PC-9 (cell line): ENCODE measurements around the gene PTPDC1. TPM values are rescaled to one million over a fixed set of nuclear protein-coding genes. Genes with fewer than 3 reads are reported as not detected.

Experiments used
- Bru-seq: library from RNA; stranded (reverse); fragments of 400-500 nt; gene quantifications from one replicate; lab custom pipeline; 2021; lab: Mats Ljungman, UMichigan
- BruChase-seq, 2 experiments: library from RNA; stranded (reverse); fragments of 400-500 nt; gene quantifications; one replicate each; lab custom pipeline; 2021; lab: Mats Ljungman, UMichigan
- BruUV-seq: library from RNA; stranded (reverse); fragments of 400-500 nt; replicated peaks from 2 replicates; lab custom pipeline; 2021; lab: Mats Ljungman, UMichigan
- CTCF ChIA-PET: fragments of 300-600 bp; sonication (Branson Sonifier 250); formaldehyde crosslinking; loops from one replicate; lab custom pipeline; 2022; ENCODE audit warnings: antibody characterized with exemption; lab: Charles Lee
- POLR2A ChIA-PET: fragments of 300-600 bp; sonication (Branson Sonifier 250); formaldehyde crosslinking; loops from one replicate; lab custom pipeline; 2022; ENCODE audit warnings: antibody characterized with exemption; ENCODE audit not compliant: unreplicated experiment; lab: Charles Lee
- DNase-seq, 2 experiments: peaks; one replicate each; pipeline versions ENCODE4 v3.0.0 to v3.0.0-alpha.2; 2015 to 2022; ENCODE audit warnings: mixed read lengths in 1 of 2
- H2AFZ ChIP-seq: fragments of 200-600 bp; sonication (generic); 2 replicates; pipeline ENCODE4 v1.8.1; 2017; ENCODE audit warnings: antibody characterized with exemption
- H3F3A ChIP-seq: fragments of 200-600 bp; sonication (generic); 2 replicates; pipeline ENCODE4 v1.8.1; 2017; ENCODE audit warnings: antibody characterized with exemption, mild to moderate bottlenecking, low read depth; ENCODE audit not compliant: insufficient read depth
- H3K27ac ChIP-seq: fragments of 200-600 bp; sonication (generic); 2 replicates; pipeline ENCODE4 v1.6.1; 2016; ENCODE audit warnings: mixed run types
- H3K27me3 ChIP-seq: fragments of 200-600 bp; sonication (generic); 2 replicates; pipeline ENCODE4 v1.6.1; 2016; ENCODE audit warnings: low read depth, mixed run types; ENCODE audit not compliant: insufficient read depth
- H3K36me3 ChIP-seq: fragments of 200-600 bp; sonication (generic); 2 replicates; pipeline ENCODE4 v1.6.1; 2016; ENCODE audit warnings: low read depth, mixed run types
- H3K4me1 ChIP-seq: fragments of 200-600 bp; sonication (generic); replicated peaks from 2 replicates; pipeline ENCODE4 v1.6.1; 2016; ENCODE audit warnings: mixed run types; ENCODE audit not compliant: insufficient read depth
- H3K4me2 ChIP-seq: fragments of 200-600 bp; sonication (generic); 2 replicates; pipeline ENCODE4 v1.6.1; 2017; ENCODE audit warnings: mixed run types
- H3K4me3 ChIP-seq: fragments of 200-600 bp; sonication (generic); 2 replicates; pipeline ENCODE4 v1.6.1; 2016; ENCODE audit warnings: mixed run types
- H3K79me2 ChIP-seq: fragments of 200-600 bp; sonication (generic); 2 replicates; pipeline ENCODE4 v1.6.1; 2017; ENCODE audit warnings: low read depth, mixed run types
- H3K9me2 ChIP-seq: fragments of 200-600 bp; sonication (generic); 2 replicates; pipeline ENCODE4 v1.8.1; 2017; ENCODE audit warnings: mild to moderate bottlenecking; ENCODE audit not compliant: insufficient read depth
- H3K9me3 ChIP-seq: fragments of 200-600 bp; sonication (generic); 2 replicates; pipeline ENCODE4 v1.8.1; 2016; ENCODE audit warnings: low read depth; ENCODE audit not compliant: insufficient read depth
- H4K20me1 ChIP-seq: fragments of 200-600 bp; sonication (generic); 2 replicates; pipeline ENCODE4 v1.8.1; 2017; ENCODE audit not compliant: insufficient read depth
- CTCF ChIP-seq: fragments of 200-600 bp; sonication (generic); conservative IDR thresholded peaks from 2 replicates; pipeline ENCODE4 v1.6.1; 2017; ENCODE audit warnings: mixed run types, antibody characterized with exemption, mild to moderate bottlenecking, moderate library complexity
- EZH2 ChIP-seq: fragments of 200-600 bp; sonication (generic); IDR thresholded peaks from 2 replicates; pipeline ENCODE4 v1.8.0; 2017; ENCODE audit warnings: antibody characterized with exemption, low read depth
- intact Hi-C: fragments of 100-400 bp; cut with micrococcal nuclease; formaldehyde crosslinking; loops from one replicate; pipeline ENCODE4 v1.10.0; 2022; ENCODE audit not compliant: unreplicated experiment
- long read RNA-seq: library from polyadenylated mRNA; stranded (forward); transcript quantifications from one replicate; pipeline ENCODE4 v2.0.0, GENCODE V29; 2022
- total RNA-seq: library from RNA; stranded (reverse); gene quantifications from 2 replicates; pipeline ENCODE4 v1.2.3, GENCODE V29; 2021

PTPDC1 gene, protein sequence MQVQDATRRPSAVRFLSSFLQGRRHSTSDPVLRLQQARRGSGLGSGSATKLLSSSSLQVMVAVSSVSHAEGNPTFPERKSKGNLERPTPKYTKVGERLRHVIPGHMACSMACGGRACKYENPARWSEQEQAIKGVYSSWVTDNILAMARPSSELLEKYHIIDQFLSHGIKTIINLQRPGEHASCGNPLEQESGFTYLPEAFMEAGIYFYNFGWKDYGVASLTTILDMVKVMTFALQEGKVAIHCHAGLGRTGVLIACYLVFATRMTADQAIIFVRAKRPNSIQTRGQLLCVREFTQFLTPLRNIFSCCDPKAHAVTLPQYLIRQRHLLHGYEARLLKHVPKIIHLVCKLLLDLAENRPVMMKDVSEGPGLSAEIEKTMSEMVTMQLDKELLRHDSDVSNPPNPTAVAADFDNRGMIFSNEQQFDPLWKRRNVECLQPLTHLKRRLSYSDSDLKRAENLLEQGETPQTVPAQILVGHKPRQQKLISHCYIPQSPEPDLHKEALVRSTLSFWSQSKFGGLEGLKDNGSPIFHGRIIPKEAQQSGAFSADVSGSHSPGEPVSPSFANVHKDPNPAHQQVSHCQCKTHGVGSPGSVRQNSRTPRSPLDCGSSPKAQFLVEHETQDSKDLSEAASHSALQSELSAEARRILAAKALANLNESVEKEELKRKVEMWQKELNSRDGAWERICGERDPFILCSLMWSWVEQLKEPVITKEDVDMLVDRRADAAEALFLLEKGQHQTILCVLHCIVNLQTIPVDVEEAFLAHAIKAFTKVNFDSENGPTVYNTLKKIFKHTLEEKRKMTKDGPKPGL
- 6.5 and 7.4 TPM in 2 replicates for total RNA-seq
- percentile 61 among the genes with signal in this experiment for Bru-seq, nascent RNA
- percentile 56 among the genes with signal in this experiment for BruChase-seq, experiment 1, labeled RNA remaining after a 2-hour chase
- BruChase-seq, experiment 2, labeled RNA remaining after a 6-hour chase = percentile 54 among the genes with signal in this experiment
- long read RNA-seq, partial matches to known transcripts = 0 of 2 reads
- long read RNA-seq, other reads (novel, unspliced or antisense) = 2 of 2 reads

- CTCF ChIA-PET = no interaction called here
- no peaks in the 10 kb centered on the region for H3K27me3 ChIP-seq
- H3K9me2 ChIP-seq = no peaks in the 10 kb centered on the region
- H3K4me3 ChIP-seq = no peak within 1 kb of the TSS
- no peaks in the 10 kb centered on the region for H3K79me2 ChIP-seq
- H3K4me2 ChIP-seq = no peak within 1 kb of the TSS
- peak in 1 of 2 experiments; percentile 6 for DNase-seq
- H2AFZ ChIP-seq = no peak within 1 kb of the TSS
- POLR2A ChIA-PET = no interaction called here
- no peaks in the 10 kb centered on the region for H3K36me3 ChIP-seq
- H4K20me1 ChIP-seq = no peaks in the 10 kb centered on the region
- no peaks in the 10 kb centered on the region for H3K4me1 ChIP-seq
- TF ChIP-seq EZH2 (no peak), CTCF (no peak)
- H3K27ac ChIP-seq = no peak within 1 kb of the TSS
- BruUV-seq = no TSS peak
- intact Hi-C loops = no loop called here
- no peaks in the 10 kb centered on the region for H3F3A ChIP-seq
- no peaks in the 10 kb centered on the region for H3K9me3 ChIP-seq
These were observed at the start of gene PTPDC1 for GRCh38 chr9:94084314-94084713. Gene PTPDC1, plus strand, starts transcription at chr9:94084464. Its CDS starts 67 bp downstream, at chr9:94084531.

DNA sequence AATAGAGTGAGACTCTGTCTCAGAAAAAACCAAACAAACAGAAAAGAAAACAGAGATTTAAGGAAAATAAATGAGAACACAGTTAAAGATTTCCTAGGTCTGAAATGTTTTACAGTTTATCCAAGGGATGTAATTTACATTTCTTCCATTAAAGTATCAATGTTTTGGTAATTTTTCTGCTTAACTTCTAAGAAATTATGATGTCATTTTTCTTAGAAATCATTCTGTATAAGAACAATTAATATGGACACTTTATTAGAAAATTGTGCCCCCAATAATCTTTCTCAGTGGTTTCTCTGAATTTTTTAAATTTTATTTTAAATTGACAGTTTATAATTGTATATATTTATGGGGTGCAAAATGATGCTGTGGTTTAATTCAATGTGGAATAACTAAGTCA is 49.8 kb upstream of the PTPDC1 start:
- Histone ChIP-seq H3K36me3 (no peaks in the 10 kb centered on the region), H3K4me3 (no peak overlapping the region), H3K27me3 (no peaks in the 10 kb centered on the region), H3K4me2 (no peak overlapping the region), H3K9me2 (no peaks in the 10 kb centered on the region), H3K27ac (no peak overlapping the region), H3F3A (no peaks in the 10 kb centered on the region), H4K20me1 (no peaks in the 10 kb centered on the region), H3K79me2 (0 out of 2 replicates have a peak, but pooled peaks cover 9% of the 10 kb centered on the region), H3K9me3 (no peaks in the 10 kb centered on the region), H2AFZ (no peak overlapping the region), H3K4me1 (peaks cover 8% of the 10 kb centered on the region; the same call in 1 of the 2 replicates)
- BruUV-seq = no TSS peak
- intact Hi-C loops = no loop called here
- TF ChIP-seq CTCF = no peak
- POLR2A ChIA-PET = no interaction called here
- CTCF ChIA-PET = no interaction called here
- DNase-seq = no peak

DNA sequence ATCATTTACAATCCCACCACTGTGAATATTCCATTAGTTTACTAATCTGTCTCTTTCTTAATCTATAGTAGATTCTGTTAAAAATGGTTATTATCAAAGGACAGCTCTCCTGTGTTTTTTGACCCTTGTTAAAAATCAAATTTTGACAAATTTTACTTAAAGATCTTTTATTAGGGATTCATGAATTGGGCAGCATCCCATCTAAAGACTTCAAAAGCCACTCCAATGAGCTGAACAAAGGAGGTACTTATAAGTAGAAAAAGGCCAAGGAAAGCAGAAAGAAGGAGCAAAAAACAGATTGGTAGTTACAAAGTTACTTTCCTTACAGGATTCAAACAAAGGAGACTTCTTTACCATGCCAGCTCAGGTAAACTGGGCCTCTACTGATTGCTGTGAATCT is 44.5 kb upstream of the PTPDC1 start:
- Histone ChIP-seq H3K79me2 (no peaks in the 10 kb centered on the region), H3K27ac (no peak overlapping the region), H3K36me3 (no peaks in the 10 kb centered on the region), H3K4me2 (no peak overlapping the region), H3K27me3 (no peaks in the 10 kb centered on the region), H3K9me3 (no peaks in the 10 kb centered on the region), H4K20me1 (no peaks in the 10 kb centered on the region), H3K9me2 (no peaks in the 10 kb centered on the region), H3K4me1 (no peaks in the 10 kb centered on the region), H3K4me3 (no peak overlapping the region), H3F3A (no peaks in the 10 kb centered on the region), H2AFZ (no peak overlapping the region)
- no TSS peak for BruUV-seq
- CTCF ChIA-PET = no interaction called here
- POLR2A ChIA-PET = no interaction called here
- TF ChIP-seq CTCF = no peak
- no peak for TF ChIP-seq EZH2
- DNase-seq = no peak
- intact Hi-C loops = no loop called here
